K562 (cell line): Measurements from ENCODE around the gene RAB38.

Source experiments
- HBP1 ChIP-seq: fragments of 450-650 bp; formaldehyde crosslinking; IDR thresholded peaks from 2 replicates; pipeline ENCODE4 v1.4.0; 2022; ENCODE audit warnings: missing genetic modification characterization
- MTA3 ChIP-seq: fragments of 450-650 bp; formaldehyde crosslinking; IDR thresholded peaks from 2 replicates; pipeline ENCODE4 v1.6.1; 2017; ENCODE audit warnings: mild to moderate bottlenecking, borderline replicate concordance
- NFYB ChIP-seq: IDR thresholded peaks from 2 replicates; pipeline ENCODE4 v1.6.1; 2011; ENCODE audit warnings: mild to moderate bottlenecking, moderate library complexity; ENCODE audit not compliant: insufficient read length; ENCODE audit errors: extremely low read depth

- TF ChIP-seq MTA3, result no peak
- TF ChIP-seq HBP1 (CRISPR knock-in tag), result no peak
- no peak for TF ChIP-seq NFYB
Measured at GRCh38 chr11:88179971-88180629, 4.9 kb upstream of the RAB38 start.
